ENCODE results near the gene ZNF771.

- TF ChIP-seq EZH2 (IDR thresholded peaks at IDR 0.05; ENCODE audit: low read length) (no peak), CTCF (optimal IDR thresholded peaks at IDR 0.05 in 1 of 3, IDR thresholded peaks at IDR 0.05 in 1 of 3, conservative IDR thresholded peaks at IDR 0.05 in 1 of 3; ENCODE audit: extremely low read depth in 1 of 3, insufficient read depth in 2 of 3, low read length in 3 of 3) (peak; percentile 92 to 96 (median 93))
Measured at GRCh38 chr16:30409125-30410060, 2.0 kb downstream of the ZNF771 start.
